Superior temporal gyrus (tissue), 1 donor: ENCODE data around the gene TLCD2.
"Not testable (repeated sequence)": the region's sequence is repeated elsewhere in the genome, so short reads cannot be mapped to it uniquely, and the experiment has no call there.

Experiments
- DNase-seq: peaks from one replicate; pipeline ENCODE4 v3.0.0-alpha.2; 2016; ENCODE audit errors: extremely low spot score

TLCD2 gene

DNA sequence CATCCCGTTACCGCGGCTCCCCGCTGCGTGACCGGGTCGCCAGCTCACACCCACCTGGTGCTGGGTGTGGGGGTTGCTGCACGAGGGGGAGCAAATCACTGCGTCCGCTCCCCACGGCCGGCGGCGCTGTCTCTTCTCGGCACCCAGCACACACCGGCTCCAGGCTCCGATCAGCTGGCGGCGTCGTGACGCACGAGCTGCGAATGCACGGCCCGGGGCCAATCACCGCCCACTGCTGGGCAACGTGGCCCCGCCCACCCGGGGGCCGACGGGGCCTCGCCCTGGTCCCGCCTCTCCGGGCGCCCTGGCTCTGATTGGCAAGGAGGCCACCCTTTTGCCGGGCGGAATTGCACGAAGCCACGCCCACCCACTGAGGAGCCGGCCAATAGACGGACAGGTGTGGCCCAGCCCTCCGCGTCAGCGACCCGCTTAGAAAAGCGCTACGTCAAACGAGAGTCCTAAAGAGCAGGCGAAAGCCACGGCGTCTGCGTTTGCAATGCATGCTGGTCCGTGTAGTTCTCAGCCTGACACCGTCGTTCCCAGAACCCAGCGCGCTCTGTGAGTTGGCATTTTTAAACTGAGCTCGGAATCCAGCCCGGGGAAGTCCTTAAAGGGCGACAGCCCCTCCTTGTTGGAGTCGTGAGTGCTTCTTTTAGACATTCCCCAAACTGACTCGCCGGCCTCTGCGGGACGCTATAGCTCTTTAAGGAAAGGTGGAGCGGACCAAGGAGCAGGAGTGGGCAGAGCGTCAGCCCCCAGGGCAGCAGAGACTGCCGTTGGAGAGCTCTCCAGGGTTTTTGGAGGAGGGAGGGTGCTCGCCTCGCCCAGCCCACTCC, 6.1 kb upstream of the TLCD2 start:
- DNase-seq = peak; percentile 100

DNA sequence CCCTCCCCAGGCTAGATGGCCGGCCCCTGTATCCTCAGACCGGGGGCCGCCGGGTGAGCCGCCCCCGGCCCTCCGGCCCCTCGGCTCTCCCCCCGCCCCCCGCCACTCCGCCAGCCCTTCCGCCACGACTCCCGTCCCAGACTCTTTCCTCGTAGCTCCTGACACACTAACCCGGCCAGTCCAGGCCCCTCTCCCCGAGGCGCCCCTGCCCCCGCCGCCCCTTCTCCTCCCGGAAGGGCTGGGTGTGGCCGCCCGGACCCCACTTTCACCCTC, 5.6 kb upstream of the TLCD2 start:
- no peak for DNase-seq

DNA sequence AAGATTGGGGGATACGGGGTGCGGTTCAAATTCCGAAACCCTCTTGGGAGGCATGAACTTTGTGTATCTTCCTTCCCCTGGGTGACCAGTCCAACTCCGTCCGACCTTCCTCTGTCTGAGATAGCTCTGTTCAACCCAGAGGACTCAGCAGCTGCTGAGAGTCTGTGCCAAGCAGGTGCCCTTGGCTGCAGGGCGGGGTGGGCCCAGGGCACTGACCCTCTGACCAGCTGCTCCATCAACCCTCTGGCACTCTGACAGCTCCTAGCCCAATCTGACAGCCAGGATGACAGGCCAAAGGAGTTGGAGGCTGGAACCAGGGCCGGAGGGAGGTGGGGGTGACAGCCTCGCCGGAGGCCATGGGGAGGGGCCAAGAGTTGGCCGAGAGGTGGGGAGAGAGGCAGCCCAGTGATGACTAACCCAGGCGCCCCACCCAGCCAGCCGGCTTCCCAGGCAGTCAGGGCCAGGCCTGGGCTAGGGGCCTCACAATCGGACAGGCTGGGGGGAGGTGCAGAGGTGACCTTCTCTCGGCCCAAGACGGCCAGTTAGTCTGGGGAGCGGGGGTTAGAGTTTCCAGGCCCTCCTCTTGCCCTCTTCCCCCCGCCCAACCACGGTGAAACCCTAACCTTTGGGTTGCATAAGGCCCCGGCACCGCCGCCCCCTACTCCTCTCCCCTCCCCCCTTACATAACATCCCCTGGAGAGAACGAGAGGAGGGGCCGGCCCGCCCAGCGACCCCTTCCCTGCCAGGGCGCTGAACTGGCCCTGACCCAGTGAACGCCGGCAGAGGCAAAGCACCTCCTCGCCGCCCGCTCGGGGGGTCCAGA, 5.0 kb upstream of the TLCD2 start:
- no peak for DNase-seq

- DNase-seq = peak; percentile 21
Measured at GRCh38 chr17:1714427-1714979, 4.3 kb upstream of the TLCD2 start.

DNA sequence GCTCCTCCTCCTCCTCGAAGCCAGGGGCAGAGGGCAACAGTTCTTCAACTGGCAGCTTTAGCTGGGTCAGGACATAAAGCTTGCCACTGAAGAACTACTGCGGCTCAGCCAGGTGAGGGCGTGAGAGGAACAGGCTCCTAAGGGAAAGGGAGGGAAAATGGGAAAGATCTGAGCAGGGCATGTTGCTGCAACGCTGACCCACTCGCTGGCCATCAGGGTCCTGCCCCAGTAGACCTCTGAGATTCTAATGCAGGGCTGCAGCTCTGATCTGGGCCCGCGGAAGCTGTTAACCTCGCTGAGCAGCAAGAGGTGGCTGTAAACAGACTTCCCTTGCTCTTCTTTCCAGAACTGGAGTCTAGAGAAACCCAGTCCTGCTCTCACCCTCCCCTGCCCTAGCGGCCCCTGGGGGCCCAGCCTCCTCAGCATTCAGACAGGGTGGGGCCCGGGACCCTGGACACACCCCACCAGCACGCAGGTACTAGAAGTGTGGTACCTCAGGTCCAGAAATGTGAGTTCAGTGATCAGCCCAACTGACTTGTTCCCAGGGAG, 3.8 kb upstream of the TLCD2 start:
- DNase-seq = no peak

DNA sequence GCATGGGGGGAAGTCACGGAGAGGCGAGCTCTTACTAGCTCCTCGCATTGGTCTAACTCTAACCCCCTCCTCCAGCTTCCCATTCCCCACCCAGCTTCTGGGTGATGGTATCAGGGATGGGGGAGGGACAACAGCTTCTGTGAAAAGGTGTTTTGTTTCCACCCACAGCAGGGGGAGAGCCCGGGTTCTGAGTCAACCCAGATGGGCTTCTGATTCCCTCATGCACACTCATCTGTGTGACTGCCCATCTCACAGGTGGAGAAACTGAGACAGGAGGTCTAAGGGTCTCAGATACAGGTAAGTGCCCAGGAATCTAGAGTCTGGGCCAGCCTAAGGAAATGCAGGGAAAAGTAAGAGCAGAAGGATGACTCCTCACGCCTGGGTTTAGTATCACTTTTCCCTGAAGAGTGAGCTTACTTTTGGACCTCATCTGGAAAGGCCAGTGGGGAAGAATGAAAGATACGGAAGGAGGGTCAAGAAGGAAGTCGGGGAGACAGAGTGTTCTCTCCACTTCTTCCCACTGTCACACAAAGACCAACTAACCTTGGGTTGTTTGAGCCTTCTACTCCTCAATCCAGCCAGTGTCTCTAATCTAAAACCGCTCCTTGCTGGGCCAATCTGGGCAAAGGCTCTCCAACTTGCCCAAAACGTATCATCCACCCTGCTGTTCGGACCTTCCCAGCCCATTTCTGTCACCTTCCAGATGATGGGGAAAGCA, 3.1 kb upstream of the TLCD2 start:
- no peak for DNase-seq

DNA sequence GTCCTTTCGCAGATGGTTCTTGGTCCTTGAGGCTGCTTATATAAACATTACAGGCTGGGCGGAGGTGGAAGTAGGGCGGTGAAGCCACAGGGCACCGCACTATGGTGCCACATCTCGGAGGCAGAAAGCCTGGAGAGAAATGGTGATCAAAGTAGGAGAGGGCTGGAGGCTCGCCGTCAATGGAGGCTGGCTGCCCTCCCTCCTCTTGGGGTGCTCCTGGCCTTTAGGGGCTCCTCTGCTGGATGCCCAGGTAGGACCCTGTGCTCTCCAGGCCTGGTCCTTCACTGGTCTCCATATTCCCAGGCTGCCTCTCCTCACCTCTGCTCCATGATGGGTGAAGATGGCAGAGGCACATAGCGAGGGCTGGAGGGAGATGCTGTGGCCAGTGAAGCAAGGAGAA, 2.1 kb upstream of the TLCD2 start:
- no peak for DNase-seq

DNA sequence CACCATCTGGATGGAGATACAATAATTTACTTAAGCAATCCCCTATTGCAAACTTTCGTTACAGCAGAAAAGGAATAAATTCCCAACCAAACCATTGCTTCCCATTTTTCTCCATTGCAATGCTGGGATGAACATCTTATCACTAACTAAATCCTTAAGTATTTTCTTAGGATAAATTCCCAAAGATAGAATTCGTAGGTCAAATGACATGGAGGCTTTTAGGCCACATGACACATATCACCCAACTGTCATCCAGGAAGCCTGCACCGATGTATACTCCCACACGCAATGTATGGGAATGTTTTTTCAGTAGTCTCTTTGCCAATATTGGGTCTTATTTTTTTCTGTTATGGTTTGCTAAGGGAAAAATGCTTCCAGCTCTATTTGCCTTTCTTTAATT, 1.6 kb upstream of the TLCD2 start:
- no peak for DNase-seq

GRCh38 chr17:1710807-1711553, 803 bp upstream of the TLCD2 start:
- DNase-seq = no peak

- no peak for DNase-seq
Measured at GRCh38 chr17:1709403-1709951, 700 bp downstream of the TLCD2 start.

DNA sequence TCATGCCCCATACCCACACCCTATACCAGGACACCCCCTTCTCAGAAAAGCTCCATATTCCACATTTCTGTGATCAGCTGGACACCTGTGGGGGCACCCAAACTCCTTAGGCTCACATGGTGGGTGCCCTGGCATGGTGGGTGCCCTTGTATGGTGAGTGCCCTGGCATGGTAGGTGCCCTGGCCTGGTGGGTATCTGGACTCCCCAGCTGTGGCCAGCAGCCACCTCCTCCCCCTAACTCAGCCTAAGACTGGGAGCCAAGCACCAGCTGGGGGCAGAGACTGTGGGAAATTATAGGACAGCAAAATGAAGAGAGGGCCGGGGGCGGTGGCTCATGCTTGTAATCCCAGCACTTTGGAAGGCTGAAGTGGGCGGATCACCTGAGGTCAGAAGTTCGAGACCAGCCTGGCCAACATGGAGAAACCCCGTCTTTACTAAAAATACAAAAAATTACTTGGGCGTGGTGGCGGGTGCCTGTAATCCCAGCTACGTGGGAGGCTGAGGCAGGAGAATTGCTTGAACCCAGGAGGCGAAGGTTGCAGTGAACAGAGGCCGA, 1.3 kb downstream of the TLCD2 start:
- not testable (repeated sequence) for DNase-seq

DNA sequence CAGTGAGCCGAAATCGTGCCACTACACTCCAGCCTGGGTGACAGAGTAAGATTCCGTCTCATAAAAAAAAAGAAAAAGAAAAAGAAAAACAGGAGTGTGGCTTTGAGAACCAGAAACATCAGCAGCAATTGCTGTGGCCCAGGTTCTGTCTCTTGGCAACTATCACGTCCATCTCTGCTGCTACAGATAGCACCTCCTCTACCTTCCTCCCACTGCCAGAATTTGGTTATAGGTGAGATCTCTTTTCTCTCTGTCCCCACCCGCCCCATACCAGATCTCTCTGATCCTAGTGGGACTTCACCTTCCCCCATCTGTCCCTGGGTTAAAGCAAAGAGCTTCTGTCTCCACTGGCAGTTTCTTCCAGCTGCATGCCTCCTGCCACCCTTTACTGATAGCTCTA, 3.1 kb downstream of the TLCD2 start:
- DNase-seq = no peak

DNA sequence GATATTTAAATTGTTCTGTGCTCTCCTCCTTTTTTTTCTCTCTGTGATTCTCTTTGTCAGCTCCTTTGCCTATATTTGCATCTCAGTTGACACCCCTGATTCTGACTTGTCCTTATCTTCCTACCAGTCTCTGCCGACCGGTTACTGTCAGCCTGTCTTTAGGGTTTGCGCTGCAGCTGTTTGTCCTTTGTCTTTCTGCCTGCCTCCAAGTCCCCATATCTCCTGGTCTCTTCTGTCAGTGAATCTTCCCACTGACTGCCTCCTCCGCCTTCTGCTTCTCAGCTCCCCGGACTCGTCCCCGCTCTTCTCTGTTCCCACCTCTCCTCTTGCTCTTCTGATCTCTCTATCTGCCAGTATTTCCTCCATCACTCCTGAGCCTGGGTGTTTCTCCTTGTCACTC, 5.2 kb downstream of the TLCD2 start:
- no peak for DNase-seq

GRCh38 chr17:1703063-1703462, 7.1 kb downstream of the TLCD2 start:
- no peak for DNase-seq

GRCh38 chr17:1699891-1700290, 10.3 kb downstream of the TLCD2 start:
- not testable (repeated sequence) for DNase-seq

- no peak for DNase-seq
Measured at GRCh38 chr17:1697681-1698080, 12.5 kb downstream of the TLCD2 start.

- no peak for DNase-seq
Measured at GRCh38 chr17:1695365-1695764, 14.8 kb downstream of the TLCD2 start.

DNA sequence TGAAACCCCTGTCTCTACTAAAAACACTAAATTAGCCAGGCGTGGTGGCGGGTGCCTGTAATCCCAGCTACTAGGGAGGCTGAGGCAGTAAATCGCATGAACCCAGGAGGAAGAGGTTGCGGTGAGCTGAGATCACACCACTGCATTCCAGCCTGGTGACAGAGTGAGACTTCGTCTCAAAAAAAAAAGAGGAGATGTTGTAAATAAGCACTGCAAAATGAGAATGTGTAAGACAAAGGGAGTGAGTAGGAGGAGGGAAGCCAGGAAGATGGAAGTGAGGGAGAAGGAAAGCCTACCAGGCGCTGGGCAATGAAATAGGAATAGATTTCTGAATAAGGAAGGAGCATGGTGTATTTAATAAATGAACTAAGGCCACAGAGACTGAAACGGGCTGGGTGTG, 16.8 kb downstream of the TLCD2 start:
- DNase-seq = no peak

GRCh38 chr17:1690544-1691221, 19.5 kb downstream of the TLCD2 start:
- DNase-seq = no peak

GRCh38 chr17:1688405-1688804, 21.8 kb downstream of the TLCD2 start:
- not testable (repeated sequence) for DNase-seq
